ENCODE measurements around the gene TANC1.

TANC1 gene

DNA sequence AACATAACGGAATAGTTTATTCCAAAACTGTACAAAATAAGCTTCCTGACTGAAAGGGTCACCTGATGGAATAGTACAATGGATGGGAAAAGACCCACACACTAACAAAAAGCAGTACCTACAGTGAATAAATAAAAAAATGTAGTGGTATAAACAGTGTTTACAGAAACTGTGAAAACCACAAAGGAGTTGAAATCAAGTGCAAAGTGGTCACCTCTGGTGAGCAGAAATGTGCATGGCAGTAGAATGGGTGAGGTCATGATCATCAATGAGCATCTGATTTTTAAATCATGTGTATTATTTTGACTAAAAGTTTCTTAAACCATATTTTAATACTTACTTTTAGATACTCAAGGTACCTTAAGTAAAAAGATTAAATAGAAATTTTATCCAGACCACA is 306.7 kb downstream of the TANC1 start:
- H3K4me3 Mint-ChIP-seq = no peak overlapping the region
- peaks cover 29% of the 10 kb centered on the region for H3K36me3 Mint-ChIP-seq (ENCODE audit: low read depth)
- H3K9me3 Mint-ChIP-seq = no peaks in the 10 kb centered on the region
- no peaks in the 10 kb centered on the region for H3K27me3 Mint-ChIP-seq (ENCODE audit: low read depth, poor library complexity)
- H3K4me1 Mint-ChIP-seq = peaks cover 12% of the 10 kb centered on the region
- TF ChIP-seq CTCF (IDR thresholded peaks at IDR 0.05) = no peak
- no peak for DNase-seq
- no peak overlapping the region for H3K27ac Mint-ChIP-seq

DNA sequence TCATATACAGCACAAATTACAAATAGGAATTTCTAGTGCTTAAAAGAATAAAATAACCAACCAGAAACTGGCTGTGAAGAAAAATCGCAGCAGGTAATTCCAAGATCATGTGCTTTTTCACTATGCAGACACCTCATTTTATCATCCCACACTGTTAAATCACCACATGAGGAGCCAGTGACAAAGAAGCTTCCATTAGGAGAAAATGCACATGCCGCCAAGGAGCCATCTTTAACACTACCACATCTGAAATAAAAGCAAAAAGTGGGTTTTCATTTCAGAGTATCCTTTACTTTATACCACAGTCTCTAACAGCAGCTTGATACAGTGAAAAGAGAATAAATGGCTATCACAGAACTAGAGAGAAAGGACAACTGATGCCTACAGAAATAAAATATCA is 311.3 kb downstream of the TANC1 start:
- H3K9me3 Mint-ChIP-seq = no peaks in the 10 kb centered on the region
- H3K4me1 Mint-ChIP-seq = peaks cover 7% of the 10 kb centered on the region
- H3K27ac Mint-ChIP-seq = no peak overlapping the region
- no peak for DNase-seq
- no peak overlapping the region for H3K4me3 Mint-ChIP-seq
- no peak for TF ChIP-seq CTCF (IDR thresholded peaks at IDR 0.05)
- H3K36me3 Mint-ChIP-seq (ENCODE audit: low read depth) = peaks cover 30% of the 10 kb centered on the region
- H3K27me3 Mint-ChIP-seq (ENCODE audit: low read depth, poor library complexity) = no peaks in the 10 kb centered on the region

- DNase-seq = no peak
- Mint-ChIP-seq H3K36me3 (ENCODE audit: low read depth) (peaks cover 27% of the 10 kb centered on the region), H3K4me1 (peaks cover 20% of the 10 kb centered on the region), H3K9me3 (no peaks in the 10 kb centered on the region), H3K27me3 (ENCODE audit: low read depth, poor library complexity) (no peaks in the 10 kb centered on the region), H3K4me3 (no peak overlapping the region), H3K27ac (no peak overlapping the region)
- TF ChIP-seq CTCF (IDR thresholded peaks at IDR 0.05) = no peak
Measured at GRCh38 chr2:159281002-159281401, 312.6 kb downstream of the TANC1 start.
